GM12864 (cell line): ENCODE results near the gene BBIP1.
"Not testable (repeated sequence)": the region's sequence is repeated elsewhere in the genome, so short reads cannot be mapped to it uniquely, and the experiment has no call there.

ENCODE experiments used
- DNase-seq: peaks from one replicate; pipeline ENCODE4 v3.0.0-alpha.2; 2011; ENCODE audit warnings: low read depth
- H3K4me3 ChIP-seq: 2 replicates; pipeline ENCODE4 v1.5.1; 2011; ENCODE audit warnings: mild to moderate bottlenecking, low read depth, low read length, control low read depth
- TF ChIP-seq, protein P1 (sequence below): IDR thresholded peaks from 2 replicates; pipeline ENCODE4 v1.5.1; 2011; ENCODE audit warnings: low read depth, mild to moderate bottlenecking, moderate library complexity, low read length, control low read depth, inconsistent platforms; ENCODE audit errors: missing control alignments

Gene BBIP1

DNA sequence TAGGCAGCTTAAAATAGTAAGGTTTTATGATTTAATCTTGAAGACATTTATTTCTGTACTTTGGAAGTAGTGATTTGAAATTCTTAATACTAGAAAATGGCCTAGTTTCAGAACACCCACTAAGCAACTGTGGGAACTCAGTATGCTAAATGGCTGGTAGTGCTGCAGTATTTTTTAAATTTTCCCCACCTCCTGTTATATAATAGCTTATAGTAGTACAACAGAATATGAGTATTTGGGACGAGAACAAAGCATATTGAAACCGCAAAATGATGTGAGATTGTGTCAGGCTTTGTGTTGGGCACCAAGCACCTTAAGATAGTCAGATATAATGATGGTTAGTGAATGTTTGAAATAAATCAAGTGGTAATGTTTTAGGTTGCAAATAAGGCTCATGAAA lies 8.5 kb upstream of the BBIP1 start:
- TF ChIP-seq, protein P1, sequence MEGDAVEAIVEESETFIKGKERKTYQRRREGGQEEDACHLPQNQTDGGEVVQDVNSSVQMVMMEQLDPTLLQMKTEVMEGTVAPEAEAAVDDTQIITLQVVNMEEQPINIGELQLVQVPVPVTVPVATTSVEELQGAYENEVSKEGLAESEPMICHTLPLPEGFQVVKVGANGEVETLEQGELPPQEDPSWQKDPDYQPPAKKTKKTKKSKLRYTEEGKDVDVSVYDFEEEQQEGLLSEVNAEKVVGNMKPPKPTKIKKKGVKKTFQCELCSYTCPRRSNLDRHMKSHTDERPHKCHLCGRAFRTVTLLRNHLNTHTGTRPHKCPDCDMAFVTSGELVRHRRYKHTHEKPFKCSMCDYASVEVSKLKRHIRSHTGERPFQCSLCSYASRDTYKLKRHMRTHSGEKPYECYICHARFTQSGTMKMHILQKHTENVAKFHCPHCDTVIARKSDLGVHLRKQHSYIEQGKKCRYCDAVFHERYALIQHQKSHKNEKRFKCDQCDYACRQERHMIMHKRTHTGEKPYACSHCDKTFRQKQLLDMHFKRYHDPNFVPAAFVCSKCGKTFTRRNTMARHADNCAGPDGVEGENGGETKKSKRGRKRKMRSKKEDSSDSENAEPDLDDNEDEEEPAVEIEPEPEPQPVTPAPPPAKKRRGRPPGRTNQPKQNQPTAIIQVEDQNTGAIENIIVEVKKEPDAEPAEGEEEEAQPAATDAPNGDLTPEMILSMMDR, result no peak
- no peak for DNase-seq
- no peak overlapping the region for H3K4me3 ChIP-seq

DNA sequence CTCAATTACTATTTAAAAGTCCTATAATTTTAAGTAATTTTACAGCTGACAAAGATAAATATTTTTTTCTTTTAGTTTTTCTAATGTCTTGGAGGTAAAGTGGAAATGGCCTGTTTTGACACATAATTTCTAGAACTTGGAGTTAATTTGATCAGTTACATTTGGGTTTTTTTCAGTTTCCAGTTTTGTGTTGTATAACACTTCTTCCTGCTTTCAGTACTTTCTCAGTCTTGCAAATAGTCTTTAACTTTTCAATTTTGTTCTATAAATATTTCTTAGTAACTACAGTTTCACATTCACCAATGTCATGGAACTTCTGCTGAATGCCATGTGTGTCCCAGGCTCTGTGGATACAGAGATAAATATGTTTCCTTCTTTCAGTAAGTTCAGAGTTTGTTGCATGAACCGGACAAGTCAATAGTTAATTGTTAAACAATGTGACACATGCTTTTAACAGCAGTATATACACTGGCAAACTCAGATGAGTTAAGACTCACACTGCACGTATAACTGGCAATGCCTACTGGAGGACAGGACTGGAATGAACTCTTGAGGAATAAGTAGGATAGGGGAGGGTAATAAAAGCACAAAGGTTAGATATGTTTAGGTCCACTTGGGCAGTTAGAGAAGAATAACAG lies 5.0 kb upstream of the BBIP1 start:
- DNase-seq, result peak; percentile 19
- TF ChIP-seq, protein P1, result no peak
- peak overlapping the region; percentile 14; the same call in 1 of the 2 replicates for H3K4me3 ChIP-seq

DNA sequence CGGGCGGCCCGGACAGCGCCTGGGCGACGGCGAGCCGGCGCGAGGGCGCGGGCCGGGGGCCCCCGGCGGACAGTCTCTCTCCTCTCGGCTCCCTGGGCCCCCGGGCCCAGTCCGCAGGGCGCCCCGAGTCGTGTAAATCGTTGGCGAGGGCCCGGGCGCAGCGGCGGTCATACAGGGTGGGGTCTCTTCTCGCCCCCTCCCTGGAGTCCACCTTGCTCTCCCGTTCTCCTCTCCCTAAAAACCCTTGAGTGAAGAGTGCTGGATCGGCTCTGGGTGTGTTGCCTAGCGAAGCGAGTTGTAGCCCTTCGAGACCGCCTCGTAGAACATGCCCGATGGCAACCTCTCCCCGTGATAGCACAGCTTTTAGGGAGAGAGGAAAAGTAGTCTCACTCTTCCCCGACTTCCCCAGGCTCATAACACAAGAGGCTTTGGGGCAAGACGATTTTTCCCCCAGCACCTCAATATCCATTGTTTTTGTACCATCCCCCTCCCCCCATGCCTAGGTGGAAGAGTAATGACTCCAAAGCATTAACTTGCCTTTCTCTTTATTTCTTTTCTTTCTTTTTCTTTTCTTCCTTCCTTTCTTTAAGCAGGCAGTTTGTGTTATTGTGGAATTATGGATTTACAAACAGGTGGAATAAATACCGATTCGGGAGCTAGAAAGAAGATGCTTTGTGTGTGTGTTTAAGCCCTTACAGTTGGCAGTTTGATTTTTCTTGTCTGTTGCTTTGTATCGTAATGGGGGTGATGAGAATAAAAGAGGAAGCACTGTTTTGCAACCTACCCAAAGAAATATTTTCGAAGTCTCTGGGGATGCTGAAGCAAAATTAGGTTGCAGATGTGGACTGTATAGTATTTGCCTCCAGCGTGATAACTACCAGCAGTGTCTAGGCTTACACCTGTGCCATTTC lies 1.2 kb upstream of the BBIP1 start:
- TF ChIP-seq, protein P1, result no peak
- peak overlapping the region; percentile 92 for H3K4me3 ChIP-seq
- peak; percentile 78 for DNase-seq

DNA sequence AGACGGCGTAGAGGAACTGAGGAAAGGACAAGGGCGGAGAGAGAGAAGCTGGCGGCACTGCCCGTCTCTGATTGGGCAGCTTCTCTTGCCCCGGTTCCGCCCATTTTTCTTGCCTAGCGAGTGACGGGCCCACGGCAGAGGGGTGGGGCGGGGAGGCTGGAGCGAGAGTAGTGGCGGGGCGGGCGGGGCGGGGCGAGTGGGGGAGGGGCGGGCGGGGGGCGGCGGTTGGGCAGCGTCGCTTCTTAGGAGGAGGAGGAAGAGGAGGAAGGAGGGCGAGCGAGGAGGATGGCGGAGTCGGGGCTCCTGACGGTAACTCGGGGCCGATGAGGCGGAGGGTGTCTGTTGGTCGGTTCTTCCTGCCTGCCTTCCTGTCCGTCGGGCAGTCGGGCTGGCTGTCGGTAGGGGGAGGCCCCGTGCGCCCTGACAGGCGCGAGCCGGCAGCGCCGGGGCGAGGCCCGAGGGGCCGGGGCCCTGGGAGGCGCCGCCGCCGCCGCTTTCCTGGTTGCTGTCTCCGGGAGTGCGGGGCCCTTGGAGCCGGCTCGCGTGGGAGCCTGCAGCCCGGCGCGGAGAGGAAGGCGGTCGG lies 460 bp upstream of the BBIP1 start, which contains the start of gene SHOC2:
SHOC2 (plus strand) TSS at position 256 of the 583 bp plus-strand sequence. CDS start 44,755 bp downstream, outside the sequence.
- peak within 1 kb of the TSS; percentile 92 for H3K4me3 ChIP-seq
- TF ChIP-seq, protein P1, result peak; percentile 38
- no peak for DNase-seq

DNA sequence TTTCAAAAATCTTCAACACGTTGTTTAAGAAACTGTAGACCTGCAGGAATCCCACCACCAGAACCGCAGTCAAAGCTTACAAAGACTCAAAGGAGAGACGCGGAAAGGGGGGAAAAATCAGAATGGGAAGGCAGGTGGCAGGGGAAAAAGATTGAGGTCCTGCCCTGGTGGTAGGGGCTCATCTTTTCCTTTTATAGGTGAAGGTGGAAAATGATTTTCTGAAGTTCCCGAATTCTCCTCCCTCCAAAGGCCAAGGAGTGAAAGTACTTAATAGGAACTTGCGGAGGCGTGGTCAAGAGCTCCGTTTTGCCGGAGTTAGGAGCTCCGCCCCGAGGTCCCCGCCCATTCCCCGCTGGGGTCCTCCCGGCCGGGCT lies 724 bp downstream of the BBIP1 start:
- H3K4me3 ChIP-seq, result peak overlapping the region; percentile 89
- TF ChIP-seq, protein P1, result no peak
- peak; percentile 81 for DNase-seq

DNA sequence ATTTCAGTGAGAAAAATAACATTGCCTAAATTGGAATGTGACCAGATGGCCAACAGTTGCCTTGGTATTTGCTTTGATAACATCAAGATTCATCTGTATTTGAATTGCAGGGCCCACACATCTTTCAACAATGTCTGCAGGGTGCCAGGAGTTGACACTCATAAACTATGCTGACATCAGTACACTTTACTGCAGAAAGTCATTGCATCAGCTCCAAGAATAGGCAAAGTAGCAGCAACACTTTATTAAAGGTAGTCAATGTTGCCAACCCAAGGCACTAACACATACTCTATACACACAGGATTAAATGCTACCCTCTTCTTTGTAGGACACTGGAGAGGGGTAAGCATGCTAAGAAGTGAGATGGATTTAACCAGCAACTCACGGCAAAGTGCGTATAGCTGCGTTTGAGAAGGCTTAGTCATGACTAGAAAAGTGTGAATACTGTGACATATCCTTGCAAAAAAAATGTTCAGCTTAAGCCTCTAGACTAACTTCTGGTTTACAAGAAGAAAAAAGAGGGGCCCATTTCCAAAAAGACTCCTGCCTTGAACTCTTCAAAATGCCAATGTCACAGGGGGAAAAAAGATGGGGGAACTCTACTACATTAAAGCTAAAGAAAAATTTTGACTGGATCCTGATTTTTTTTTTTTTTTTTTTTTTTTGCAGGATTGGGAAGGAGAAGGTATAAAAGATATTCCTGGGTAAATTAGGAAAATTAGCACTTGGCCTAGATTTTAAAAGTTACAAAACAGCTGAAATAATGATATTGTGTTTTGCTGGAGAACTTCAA lies 2.2 kb downstream of the BBIP1 start:
- no peak overlapping the region for H3K4me3 ChIP-seq
- no peak for DNase-seq
- TF ChIP-seq, protein P1, result no peak

DNA sequence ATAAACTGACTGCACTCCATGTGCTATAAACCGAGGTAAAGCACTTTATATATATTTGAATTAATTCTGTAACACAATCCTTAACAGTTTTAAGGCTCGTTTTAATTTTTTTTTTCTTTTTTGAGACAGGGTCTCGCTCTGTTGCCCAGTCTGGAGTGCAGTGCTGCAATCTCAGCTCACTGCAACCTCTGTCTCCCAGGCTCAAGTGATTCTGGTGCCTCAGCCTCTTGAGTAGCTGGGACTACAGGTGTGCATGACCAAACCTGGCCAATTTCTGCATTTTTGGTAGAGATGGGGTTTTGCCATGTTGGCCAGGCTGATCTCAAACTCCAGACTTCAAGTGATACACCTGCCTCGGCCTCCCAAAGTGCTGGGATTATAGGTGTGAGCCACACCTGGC lies 3.4 kb downstream of the BBIP1 start:
- H3K4me3 ChIP-seq, result not testable (repeated sequence)

More for the DNA sequence above, 3.4 kb downstream of the BBIP1 start:
- DNase-seq, result not testable (repeated sequence)
